OCI-LY7 (cell line): ENCODE measurements around the gene HIP1.

Experiments used
- EZH2phosphoT487 ChIP-seq: fragments of 200-600 bp; sonication (generic); IDR thresholded peaks from 2 replicates; pipeline ENCODE4 v1.6.1; 2018; ENCODE audit warnings: low read depth, borderline replicate concordance, mild to moderate bottlenecking, mixed run types, antibody characterized with exemption, low read length, moderate library complexity, mixed read lengths
- TF ChIP-seq, protein P1 (sequence below): fragments of 200-600 bp; sonication (generic); conservative IDR thresholded peaks from 2 replicates; pipeline ENCODE4 v1.5.1; 2014; ENCODE audit warnings: mild to moderate bottlenecking, antibody characterized with exemption, low read length, moderate library complexity, mixed read lengths

DNA sequence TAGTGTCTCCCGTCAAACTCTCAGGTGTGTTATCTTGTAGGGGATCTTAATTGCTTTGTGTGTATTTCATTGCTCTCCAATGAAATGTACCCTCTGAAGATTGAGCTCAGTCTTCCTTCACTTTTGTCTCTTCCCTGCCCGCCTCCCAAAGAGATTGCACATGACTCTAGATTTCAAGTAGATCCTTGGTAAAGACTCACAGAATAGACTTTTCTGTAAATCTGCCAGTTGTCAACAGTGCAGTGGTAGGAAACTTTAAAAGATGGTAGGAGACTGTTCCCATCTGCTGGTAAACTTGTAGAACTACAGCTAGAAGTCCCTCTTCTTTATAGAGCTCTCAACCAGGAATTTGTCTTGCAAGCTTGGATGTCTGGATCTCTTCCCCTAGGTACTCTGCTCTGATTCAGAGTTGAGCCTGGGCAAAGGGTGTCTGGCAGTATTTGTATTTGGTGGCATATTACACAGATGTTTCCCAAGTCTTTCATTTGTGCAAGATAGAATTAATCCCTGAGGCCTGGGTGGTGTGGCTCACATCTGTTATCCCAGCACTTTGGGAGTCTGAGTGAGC is 23.7 kb upstream of the HIP1 start:
- TF ChIP-seq, protein P1, sequence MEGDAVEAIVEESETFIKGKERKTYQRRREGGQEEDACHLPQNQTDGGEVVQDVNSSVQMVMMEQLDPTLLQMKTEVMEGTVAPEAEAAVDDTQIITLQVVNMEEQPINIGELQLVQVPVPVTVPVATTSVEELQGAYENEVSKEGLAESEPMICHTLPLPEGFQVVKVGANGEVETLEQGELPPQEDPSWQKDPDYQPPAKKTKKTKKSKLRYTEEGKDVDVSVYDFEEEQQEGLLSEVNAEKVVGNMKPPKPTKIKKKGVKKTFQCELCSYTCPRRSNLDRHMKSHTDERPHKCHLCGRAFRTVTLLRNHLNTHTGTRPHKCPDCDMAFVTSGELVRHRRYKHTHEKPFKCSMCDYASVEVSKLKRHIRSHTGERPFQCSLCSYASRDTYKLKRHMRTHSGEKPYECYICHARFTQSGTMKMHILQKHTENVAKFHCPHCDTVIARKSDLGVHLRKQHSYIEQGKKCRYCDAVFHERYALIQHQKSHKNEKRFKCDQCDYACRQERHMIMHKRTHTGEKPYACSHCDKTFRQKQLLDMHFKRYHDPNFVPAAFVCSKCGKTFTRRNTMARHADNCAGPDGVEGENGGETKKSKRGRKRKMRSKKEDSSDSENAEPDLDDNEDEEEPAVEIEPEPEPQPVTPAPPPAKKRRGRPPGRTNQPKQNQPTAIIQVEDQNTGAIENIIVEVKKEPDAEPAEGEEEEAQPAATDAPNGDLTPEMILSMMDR: peak; percentile 92
- TF ChIP-seq EZH2phosphoT487: no peak
